Measurements from ENCODE around the gene CARNS1. TPM values are rescaled to one million over a fixed set of nuclear protein-coding genes. Genes with fewer than 3 reads are reported as not detected.

The CARNS1 gene
- total and polyA plus RNA-seq, 10 of the 15 experiments (the other 5 are each of a cell fraction or from before 2014, with no cell fraction given) = 0.02 to 0.14 (median 0.10) TPM; not detected in 3

DNA sequence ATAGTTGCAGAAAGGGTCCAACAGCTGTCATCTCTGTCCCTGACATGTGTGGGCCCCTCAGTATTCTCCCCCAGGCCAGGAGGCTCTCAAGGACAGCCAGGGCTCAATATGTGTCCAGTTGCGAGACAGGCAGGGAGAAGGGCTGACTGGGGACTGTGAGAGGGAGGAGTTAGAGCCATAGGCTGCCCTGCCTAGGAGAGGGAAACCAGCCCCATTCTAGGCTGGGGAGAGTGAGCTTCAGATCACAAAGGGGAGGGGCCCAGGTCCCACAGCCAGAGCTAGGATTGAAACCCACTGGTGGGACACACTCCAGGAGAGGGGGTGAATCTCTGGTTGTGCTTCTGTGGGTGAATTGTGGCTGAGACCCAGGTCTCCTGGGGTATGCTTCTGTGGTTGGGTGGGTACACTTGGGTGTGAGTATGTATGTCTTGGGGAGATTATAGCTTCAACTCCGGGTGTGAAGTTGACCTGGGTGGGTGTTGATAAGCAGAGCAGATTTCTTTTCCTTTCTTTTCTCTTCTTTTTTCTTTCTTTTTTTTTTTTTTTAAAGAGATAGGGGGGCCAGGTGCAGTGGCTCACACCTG is 2.1 kb upstream of the CARNS1 start (continued):
- TF ChIP-seq, protein P1, sequence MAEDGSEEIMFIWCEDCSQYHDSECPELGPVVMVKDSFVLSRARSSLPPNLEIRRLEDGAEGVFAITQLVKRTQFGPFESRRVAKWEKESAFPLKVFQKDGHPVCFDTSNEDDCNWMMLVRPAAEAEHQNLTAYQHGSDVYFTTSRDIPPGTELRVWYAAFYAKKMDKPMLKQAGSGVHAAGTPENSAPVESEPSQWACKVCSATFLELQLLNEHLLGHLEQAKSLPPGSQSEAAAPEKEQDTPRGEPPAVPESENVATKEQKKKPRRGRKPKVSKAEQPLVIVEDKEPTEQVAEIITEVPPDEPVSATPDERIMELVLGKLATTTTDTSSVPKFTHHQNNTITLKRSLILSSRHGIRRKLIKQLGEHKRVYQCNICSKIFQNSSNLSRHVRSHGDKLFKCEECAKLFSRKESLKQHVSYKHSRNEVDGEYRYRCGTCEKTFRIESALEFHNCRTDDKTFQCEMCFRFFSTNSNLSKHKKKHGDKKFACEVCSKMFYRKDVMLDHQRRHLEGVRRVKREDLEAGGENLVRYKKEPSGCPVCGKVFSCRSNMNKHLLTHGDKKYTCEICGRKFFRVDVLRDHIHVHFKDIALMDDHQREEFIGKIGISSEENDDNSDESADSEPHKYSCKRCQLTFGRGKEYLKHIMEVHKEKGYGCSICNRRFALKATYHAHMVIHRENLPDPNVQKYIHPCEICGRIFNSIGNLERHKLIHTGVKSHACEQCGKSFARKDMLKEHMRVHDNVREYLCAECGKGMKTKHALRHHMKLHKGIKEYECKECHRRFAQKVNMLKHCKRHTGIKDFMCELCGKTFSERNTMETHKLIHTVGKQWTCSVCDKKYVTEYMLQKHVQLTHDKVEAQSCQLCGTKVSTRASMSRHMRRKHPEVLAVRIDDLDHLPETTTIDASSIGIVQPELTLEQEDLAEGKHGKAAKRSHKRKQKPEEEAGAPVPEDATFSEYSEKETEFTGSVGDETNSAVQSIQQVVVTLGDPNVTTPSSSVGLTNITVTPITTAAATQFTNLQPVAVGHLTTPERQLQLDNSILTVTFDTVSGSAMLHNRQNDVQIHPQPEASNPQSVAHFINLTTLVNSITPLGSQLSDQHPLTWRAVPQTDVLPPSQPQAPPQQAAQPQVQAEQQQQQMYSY (CRISPR knock-in tag; IDR thresholded peaks at IDR 0.05) = no peak
- TF ChIP-seq TCF7 (IDR thresholded peaks at IDR 0.05; ENCODE audit: borderline replicate concordance) = no peak
- TF ChIP-seq MXI1 (IDR thresholded peaks at IDR 0.05; ENCODE audit: low read depth, low read length) = no peak
- TF ChIP-seq, protein P2, sequence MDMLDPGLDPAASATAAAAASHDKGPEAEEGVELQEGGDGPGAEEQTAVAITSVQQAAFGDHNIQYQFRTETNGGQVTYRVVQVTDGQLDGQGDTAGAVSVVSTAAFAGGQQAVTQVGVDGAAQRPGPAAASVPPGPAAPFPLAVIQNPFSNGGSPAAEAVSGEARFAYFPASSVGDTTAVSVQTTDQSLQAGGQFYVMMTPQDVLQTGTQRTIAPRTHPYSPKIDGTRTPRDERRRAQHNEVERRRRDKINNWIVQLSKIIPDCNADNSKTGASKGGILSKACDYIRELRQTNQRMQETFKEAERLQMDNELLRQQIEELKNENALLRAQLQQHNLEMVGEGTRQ (IDR thresholded peaks at IDR 0.05; ENCODE audit: borderline replicate concordance, low read depth, low read length) = no peak
- no peak for TF ChIP-seq BRCA1 (IDR thresholded peaks at IDR 0.05; ENCODE audit: low read depth, low read length)

DNA sequence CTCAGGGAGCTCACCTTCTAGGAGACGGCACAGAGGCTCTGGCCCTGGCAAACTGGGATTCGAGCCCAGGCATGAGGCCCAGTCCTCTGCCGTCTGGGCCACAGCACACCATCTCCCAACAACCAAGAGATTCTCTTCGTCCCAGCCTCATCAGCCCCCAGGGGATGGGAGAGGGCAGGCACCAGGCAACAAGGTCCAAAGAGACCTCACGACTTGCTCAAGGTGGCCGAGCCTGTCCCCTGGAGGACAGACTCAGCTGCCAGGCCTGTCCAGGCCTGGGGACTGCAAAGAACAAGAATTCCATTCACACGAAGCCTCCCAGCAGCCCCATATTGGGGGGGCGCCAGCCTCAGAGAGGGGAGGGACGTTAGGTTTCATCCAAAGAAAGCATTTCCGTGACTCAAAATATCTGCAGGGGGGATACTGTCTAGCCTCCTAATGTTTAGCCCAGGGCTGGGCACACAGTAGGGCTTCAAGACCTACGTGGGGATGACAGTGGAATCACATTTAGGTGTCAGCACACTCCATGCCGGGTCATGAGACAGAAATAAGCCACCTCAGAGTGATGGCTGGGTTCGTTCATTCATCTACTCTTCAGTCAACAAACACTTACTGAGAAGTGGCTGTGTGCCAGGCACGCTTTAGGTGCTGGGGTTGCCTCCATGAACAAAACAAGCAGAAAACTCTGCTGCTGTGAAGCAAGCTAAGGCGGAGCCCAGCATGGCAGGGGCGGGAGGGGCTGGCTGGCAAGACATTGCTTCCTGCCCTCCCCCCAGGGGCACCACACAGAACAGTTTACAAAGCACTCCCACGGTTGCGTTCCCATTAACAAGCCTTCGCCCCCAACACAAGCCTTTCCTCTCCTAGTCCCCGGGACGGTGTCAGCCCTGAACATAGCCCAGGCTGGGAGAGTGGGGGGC is 1.2 kb downstream of the CARNS1 start:
- H3K27me3 ChIP-seq (replicated peaks in 1 of 2; ENCODE audit: control insufficient read depth in 2 of 2, insufficient read depth in 2 of 2, low read length in 1 of 2) = peaks cover 0 to 5% of the 10 kb centered on the region in 2 experiments; a peak in 3 of 4 replicates
- SMC1A ChIA-PET (ENCODE audit: uncharacterized antibody, unreplicated experiment) = no interaction called here
- H3K27ac ChIP-seq (ENCODE audit: control insufficient read depth, insufficient read depth) = no peak overlapping the region
- DNase-seq (ENCODE audit: low read depth, low spot score) = no peak
- H2AFZ ChIP-seq (ENCODE audit: control insufficient read depth, low read depth, low read length) = no peak overlapping the region
- no peaks in the 10 kb centered on the region for H3K36me3 ChIP-seq (ENCODE audit: control insufficient read depth in 2 of 2, insufficient read depth in 2 of 2, low read length in 1 of 2)
- FAIRE-seq = no peak
- H4K20me1 ChIP-seq (ENCODE audit: control insufficient read depth, insufficient read depth) = no peaks in the 10 kb centered on the region
- no peak overlapping the region for H3K4me3 ChIP-seq
- H3K9ac ChIP-seq (ENCODE audit: control insufficient read depth, insufficient read depth, low read length) = no peak overlapping the region
- POLR2A ChIA-PET = no interaction called here
- no peaks in the 10 kb centered on the region for H3K79me2 ChIP-seq (ENCODE audit: control insufficient read depth, insufficient read depth, low read length)
- H3K4me2 ChIP-seq (ENCODE audit: control insufficient read depth, insufficient read depth) = no peak overlapping the region
- no TSS peak for BruUV-seq (replicated peaks)
- WGBS (ENCODE audit: insufficient coverage, insufficient replicate concordance, low lambda C conversion rate, missing lambda C conversion rate) = 36% methylated on average over 21 of the region's 21 CpGs
- RAD21 ChIA-PET (ENCODE audit: unreplicated experiment) = no interaction called here
- intact Hi-C loops (cut with micrococcal nuclease; ENCODE audit: unreplicated experiment) = no loop called here
- CTCF ChIA-PET = no interaction called here
- peaks cover 8% of the 10 kb centered on the region for H3K4me1 ChIP-seq (ENCODE audit: control insufficient read depth, insufficient read depth, low read length)
- in situ Hi-C loops (cut with MboI) = no loop called here
- ATAC-seq = no peak
- no peaks in the 10 kb centered on the region for H3K9me3 ChIP-seq (replicated peaks; ENCODE audit: control insufficient read depth, insufficient read depth, low read length)
- TF ChIP-seq TARDBP (IDR thresholded peaks at IDR 0.05; ENCODE audit: borderline replicate concordance) (no peak), HDAC6 (IDR thresholded peaks at IDR 0.05; ENCODE audit: unreplicated experiment) (no peak), TBL1XR1 (IDR thresholded peaks at IDR 0.05; ENCODE audit: low read depth, low read length) (no peak), TCF3 (IDR thresholded peaks at IDR 0.05; ENCODE audit: borderline replicate concordance, insufficient read depth, low read depth, low read length) (no peak), KLF5 (IDR thresholded peaks at IDR 0.05; ENCODE audit: partially characterized antibody) (no peak), PAX5 (IDR thresholded peaks at IDR 0.05; ENCODE audit: borderline replicate concordance, low read depth, low read length) (no peak), STAT1 (conservative IDR thresholded peaks at IDR 0.05) (no peak), YBX1 (IDR thresholded peaks at IDR 0.05) (no peak), JUND (IDR thresholded peaks at IDR 0.05; ENCODE audit: low read depth, low read length) (no peak)
